ENCODE measurements around the gene GPX5.

DNA sequence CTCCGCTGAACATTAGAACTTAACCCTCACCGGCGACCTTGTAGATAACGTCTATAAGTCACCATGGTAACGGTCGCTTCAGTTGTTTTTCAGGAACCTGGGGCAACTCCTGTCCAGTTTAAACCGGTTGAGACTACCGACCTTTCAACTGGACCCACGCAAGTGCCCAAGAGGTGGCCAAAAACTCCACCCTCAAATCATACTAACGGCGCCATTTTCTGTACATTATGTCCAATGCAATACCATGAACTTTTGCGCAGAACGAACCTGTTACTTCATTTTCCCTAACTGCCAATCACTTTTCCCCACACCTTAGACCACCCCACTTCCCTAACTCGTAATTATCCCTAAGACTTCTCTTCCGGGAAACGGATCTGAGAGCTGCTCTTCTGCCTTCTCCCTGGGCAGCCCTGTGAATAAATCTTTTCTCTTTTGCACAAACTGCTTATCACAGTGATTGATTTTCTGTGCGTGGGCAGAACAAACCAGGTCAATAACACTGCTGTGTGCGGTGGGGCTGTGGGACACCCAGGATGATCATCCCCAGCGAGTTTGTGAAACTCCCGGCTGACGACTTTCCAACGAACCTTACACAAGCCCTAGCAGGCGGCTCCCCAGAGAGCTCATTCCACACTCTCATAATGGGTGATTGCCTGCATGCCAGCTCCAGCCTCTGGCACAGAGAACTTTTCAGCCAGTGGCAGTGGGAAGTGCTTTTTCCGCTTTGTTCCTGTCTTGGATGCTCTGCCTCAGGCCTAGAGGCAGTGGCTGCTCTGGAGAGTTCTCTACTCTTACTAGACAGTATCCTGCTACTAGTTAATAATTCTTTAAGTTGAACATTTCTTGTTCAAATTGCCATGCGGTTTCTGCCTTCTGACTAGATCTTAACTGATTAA is 28.6 kb downstream of the GPX5 start:
- TF ChIP-seq STAT3 (IDR thresholded peaks at IDR 0.05; ENCODE audit: low read depth, low read length), result no peak
- TF ChIP-seq POLR2A (IDR thresholded peaks at IDR 0.05; ENCODE audit: low read depth, low read length), result no peak
- TF ChIP-seq BRCA1 (IDR thresholded peaks at IDR 0.05; ENCODE audit: low read depth, low read length), result no peak
- no peak for TF ChIP-seq NFYB (IDR thresholded peaks at IDR 0.05; ENCODE audit: insufficient read depth, low read depth, low read length)
